ENCODE data around the gene PREX1. TPM values are rescaled to one million over a fixed set of nuclear protein-coding genes. Genes with fewer than 3 reads are reported as not detected.

Gene PREX1
- total and polyA plus RNA-seq, 2 experiments from 2014 or later = 4.5 to 12.5 TPM

DNA sequence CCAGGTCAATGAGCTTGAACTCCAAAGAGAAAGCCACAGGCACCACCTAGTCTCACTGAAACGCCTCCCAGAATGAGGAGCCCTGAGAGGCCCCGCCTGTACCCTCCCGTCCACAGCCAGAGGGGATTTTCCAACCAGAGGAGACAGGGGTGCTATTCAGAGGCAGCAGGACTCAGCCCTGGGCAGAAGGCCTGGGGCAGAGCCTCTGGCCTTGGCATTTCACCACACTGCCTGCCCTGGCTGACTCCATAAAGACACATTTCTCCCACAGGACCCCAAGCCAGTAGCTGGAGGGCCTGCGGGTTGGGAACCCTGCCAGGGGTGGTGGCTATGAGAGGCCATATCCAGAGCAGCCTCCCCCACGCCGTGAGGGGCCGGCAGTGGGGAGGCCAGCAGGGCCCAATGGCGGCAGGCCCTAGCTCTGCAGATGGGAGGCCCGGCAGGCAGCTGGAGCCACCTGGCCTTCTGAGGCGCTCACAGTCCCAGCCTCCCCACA lies 159.3 kb downstream of the PREX1 start:
- H3K27me3 ChIP-seq = no peaks in the 10 kb centered on the region
- no peaks in the 10 kb centered on the region for H3K9me3 ChIP-seq (ENCODE audit: low read depth)
- no peak overlapping the region for H3K4me3 ChIP-seq
- no peaks in the 10 kb centered on the region for H3K4me1 ChIP-seq (ENCODE audit: low read depth)
- H3K27ac ChIP-seq = no peak overlapping the region
- TF ChIP-seq, protein P1, sequence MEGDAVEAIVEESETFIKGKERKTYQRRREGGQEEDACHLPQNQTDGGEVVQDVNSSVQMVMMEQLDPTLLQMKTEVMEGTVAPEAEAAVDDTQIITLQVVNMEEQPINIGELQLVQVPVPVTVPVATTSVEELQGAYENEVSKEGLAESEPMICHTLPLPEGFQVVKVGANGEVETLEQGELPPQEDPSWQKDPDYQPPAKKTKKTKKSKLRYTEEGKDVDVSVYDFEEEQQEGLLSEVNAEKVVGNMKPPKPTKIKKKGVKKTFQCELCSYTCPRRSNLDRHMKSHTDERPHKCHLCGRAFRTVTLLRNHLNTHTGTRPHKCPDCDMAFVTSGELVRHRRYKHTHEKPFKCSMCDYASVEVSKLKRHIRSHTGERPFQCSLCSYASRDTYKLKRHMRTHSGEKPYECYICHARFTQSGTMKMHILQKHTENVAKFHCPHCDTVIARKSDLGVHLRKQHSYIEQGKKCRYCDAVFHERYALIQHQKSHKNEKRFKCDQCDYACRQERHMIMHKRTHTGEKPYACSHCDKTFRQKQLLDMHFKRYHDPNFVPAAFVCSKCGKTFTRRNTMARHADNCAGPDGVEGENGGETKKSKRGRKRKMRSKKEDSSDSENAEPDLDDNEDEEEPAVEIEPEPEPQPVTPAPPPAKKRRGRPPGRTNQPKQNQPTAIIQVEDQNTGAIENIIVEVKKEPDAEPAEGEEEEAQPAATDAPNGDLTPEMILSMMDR (IDR thresholded peaks at IDR 0.05; ENCODE audit: low read depth, low read length) = no peak
- H3K36me3 ChIP-seq = no peaks in the 10 kb centered on the region
- DNase-seq (ENCODE audit: low read depth in 1 of 2, low spot score in 1 of 2) = peak in 1 of 2 donors; percentile 84

DNA sequence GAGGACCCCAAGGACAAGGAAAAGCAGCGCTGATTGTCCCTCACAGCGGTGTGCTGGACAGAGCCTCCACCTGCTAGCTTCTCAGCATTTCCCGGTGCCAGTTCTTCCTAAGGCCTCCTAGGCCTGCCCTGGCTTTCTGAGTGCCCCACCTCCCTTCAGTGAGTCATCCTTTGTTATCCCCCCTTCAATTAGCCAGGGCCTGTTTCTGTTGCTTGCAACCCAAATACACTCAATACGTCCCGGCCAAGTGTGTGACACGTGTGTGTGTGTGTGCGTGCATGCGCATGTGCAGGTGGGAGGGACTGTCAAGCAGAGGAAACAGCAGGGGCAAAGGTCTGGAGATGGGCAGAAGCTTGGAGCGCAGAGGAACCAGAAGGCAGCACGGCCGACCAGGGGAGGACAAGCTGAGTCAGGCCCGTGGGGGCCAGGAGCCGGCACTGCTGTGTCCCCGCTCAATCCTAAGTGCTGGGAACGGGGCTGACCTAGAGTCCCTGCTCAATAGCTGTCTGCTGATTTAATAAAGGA lies 159.8 kb downstream of the PREX1 start:
- Histone ChIP-seq H3K4me1 (ENCODE audit: low read depth) (peaks cover under 1% of the 10 kb centered on the region), H3K27ac (no peak overlapping the region), H3K36me3 (no peaks in the 10 kb centered on the region), H3K4me3 (no peak overlapping the region), H3K9me3 (ENCODE audit: low read depth) (no peaks in the 10 kb centered on the region), H3K27me3 (no peaks in the 10 kb centered on the region)
- peak in 1 of 2 donors; percentile 53 for DNase-seq (ENCODE audit: low read depth in 1 of 2, low spot score in 1 of 2)
- TF ChIP-seq, protein P1 (IDR thresholded peaks at IDR 0.05; ENCODE audit: low read depth, low read length) = no peak

DNA sequence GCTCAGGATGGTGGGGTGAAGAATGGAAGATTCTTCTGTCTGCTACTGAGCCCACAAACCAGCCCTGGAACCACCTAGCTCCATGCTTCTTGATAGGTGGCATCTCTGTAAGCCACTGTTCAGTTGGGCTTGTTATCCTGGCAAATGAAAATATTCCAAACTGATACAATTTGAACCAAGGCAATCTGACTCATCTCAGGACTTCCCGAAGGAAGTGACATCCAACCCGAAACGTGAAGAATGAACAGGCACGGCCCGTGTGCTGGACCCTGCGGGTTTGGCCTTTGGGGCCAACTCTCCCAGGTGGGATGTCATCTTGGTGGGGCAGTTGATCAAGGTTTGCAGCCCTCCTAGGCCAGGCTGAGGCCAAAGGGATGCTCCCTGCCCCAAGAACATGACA lies 160.3 kb downstream of the PREX1 start:
- no peaks in the 10 kb centered on the region for H3K9me3 ChIP-seq (ENCODE audit: low read depth)
- H3K27me3 ChIP-seq = no peaks in the 10 kb centered on the region
- H3K4me1 ChIP-seq (ENCODE audit: low read depth) = peaks cover 5% of the 10 kb centered on the region
- H3K36me3 ChIP-seq = no peaks in the 10 kb centered on the region
- H3K4me3 ChIP-seq = no peak overlapping the region
- TF ChIP-seq, protein P1 (IDR thresholded peaks at IDR 0.05; ENCODE audit: low read depth, low read length) = no peak
- no peak for DNase-seq (ENCODE audit: low read depth in 1 of 2, low spot score in 1 of 2)
- H3K27ac ChIP-seq = no peak overlapping the region

DNA sequence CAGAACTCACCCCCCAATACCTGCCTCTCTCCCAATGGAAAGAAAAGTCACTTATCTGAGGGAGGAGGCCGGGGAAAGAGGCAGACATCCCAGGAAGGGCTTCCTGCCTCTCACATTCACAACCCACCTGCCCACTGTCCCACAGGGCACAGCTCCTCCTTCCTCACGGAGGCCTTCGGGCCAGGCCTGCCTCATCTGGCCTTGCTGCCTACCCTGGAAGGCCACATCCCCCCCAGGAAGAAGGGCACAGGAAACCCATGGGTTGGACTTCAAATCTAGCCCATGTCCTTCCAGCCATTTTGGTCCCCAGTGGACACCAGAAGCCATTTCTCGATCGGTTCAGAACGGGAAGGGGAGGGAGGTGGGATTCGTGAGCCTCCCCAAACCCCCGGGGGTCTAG lies 162.0 kb downstream of the PREX1 start:
- DNase-seq (ENCODE audit: low read depth in 1 of 2, low spot score in 1 of 2) = no peak
- Histone ChIP-seq H3K4me3 (no peak overlapping the region), H3K9me3 (ENCODE audit: low read depth) (no peaks in the 10 kb centered on the region), H3K4me1 (ENCODE audit: low read depth) (peaks cover 5% of the 10 kb centered on the region), H3K36me3 (no peaks in the 10 kb centered on the region), H3K27ac (no peak overlapping the region), H3K27me3 (no peaks in the 10 kb centered on the region)
- TF ChIP-seq, protein P1 (IDR thresholded peaks at IDR 0.05; ENCODE audit: low read depth, low read length) = no peak

DNA sequence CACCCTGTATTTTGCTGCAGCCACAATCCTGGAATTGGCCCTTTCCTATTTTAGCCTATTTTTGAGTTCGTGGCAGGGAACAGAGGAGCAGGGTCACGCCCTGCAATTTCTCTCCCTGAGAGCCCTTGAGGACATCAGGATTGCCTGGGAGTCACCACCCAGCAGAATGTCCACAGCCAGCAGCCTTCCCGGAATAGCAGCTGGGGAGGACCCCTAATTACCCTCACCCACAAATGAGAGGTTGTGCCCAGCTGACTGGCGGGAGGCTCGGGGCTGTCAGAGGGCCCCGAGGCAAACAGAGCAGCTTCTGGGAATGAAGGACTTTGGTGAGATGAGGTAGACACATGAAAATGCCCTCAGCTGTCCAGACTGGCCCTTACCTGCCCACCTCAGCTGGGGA lies 165.1 kb downstream of the PREX1 start:
- H3K36me3 ChIP-seq = no peaks in the 10 kb centered on the region

More for the DNA sequence above, 165.1 kb downstream of the PREX1 start:
- TF ChIP-seq, protein P1 (IDR thresholded peaks at IDR 0.05; ENCODE audit: low read depth, low read length) = no peak
- H3K27ac ChIP-seq = peak overlapping the region; percentile 36
- H3K4me3 ChIP-seq = no peak overlapping the region
- DNase-seq (ENCODE audit: low read depth in 1 of 2, low spot score in 1 of 2) = no peak
- H3K27me3 ChIP-seq = no peaks in the 10 kb centered on the region
- peaks cover 5% of the 10 kb centered on the region for H3K4me1 ChIP-seq (ENCODE audit: low read depth)
- no peaks in the 10 kb centered on the region for H3K9me3 ChIP-seq (ENCODE audit: low read depth)

Data from cardiac muscle cell (in vitro differentiated cells and primary cell).